Measurements from ENCODE around the gene ST6GALNAC1. TPM values are rescaled to one million over a fixed set of nuclear protein-coding genes. Genes with fewer than 3 reads are reported as not detected.

The ST6GALNAC1 gene
- total and polyA plus RNA-seq, 2 of the 4 experiments (the other 2 are of a cell fraction), result not detected

DNA sequence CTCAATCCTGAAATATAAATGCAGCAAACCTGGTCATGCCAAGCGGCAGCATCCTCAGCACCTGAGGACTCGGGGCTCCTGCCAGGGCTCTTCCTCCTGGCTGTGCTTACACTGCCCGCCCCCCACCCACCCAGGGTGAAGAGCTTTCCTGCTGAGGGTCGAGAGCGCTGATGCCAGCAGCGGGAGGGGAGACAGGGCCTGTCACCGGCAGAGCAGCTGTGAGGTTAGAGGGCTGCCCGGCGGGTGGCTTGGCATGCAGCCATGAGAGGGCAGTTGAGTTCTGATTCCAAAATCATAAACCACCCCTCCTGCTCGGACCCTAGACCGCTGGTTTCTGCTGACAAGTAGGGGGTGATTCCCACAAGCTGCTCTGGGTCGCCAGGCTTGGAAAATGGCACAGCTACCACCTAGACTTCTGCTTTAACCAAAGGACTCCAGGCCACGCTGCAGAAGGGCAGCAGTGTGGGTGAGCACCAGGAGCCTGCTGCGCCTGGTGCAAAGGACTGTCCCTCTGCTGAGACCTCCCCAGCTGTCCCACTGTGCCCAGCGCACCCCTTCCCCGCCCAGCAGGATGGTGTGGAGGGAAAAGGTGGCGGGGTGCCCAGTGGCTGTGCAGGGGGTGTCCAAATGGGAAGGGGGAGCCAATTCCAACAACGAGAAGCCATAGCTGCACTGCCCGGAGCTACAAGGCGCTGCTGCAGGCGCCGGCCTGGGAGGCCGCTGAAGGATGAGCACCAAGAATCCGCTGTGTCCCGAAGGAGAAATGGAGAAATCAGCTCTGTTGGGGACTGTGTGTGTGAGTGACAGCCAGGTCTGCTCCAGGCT, 40.6 kb upstream of the ST6GALNAC1 start:
- H3K9ac ChIP-seq (ENCODE audit: low read depth, low read length), result no peak overlapping the region
- intact Hi-C loops (cut with micrococcal nuclease), result loop anchor here (10.0 kb wide), 1 partner anchor 1921 kb away; no protein-coding TSS in a partner anchor
- H3K4me2 ChIP-seq (ENCODE audit: low read depth, low read length), result no peak overlapping the region

More for the DNA sequence above, 40.6 kb upstream of the ST6GALNAC1 start:
- WGBS, 2 experiments (ENCODE audit: extremely low coverage in 2 of 2, insufficient read length in 1 of 2), result no CpG with 5 or more reads among the region's 25 CpGs
- no peak for ATAC-seq (ENCODE audit: low read depth)
- H2AFZ ChIP-seq (replicated peaks; ENCODE audit: low read length, poor library complexity), result no peak overlapping the region
- in situ Hi-C loops (cut with MboI; ENCODE audit: low sequenced_read_pairs), result no loop called here
- peak overlapping the region; percentile 9 for H2AK9ac ChIP-seq (replicated peaks; ENCODE audit: low read depth, low read length, poor library complexity)
- no peak overlapping the region for H2BK5ac ChIP-seq (ENCODE audit: low read depth, low read length, poor library complexity, severe bottlenecking)
- no peak overlapping the region for H3K4ac ChIP-seq (ENCODE audit: low read depth, low read length)
- no peak overlapping the region for H4K5ac ChIP-seq (ENCODE audit: low read depth, low read length)
- no peak overlapping the region for H2AK5ac ChIP-seq (ENCODE audit: low read depth, low read length)
- H3K9me3 ChIP-seq (ENCODE audit: control insufficient read depth, insufficient read depth, low read length), result no peaks in the 10 kb centered on the region
- H3K18ac ChIP-seq (ENCODE audit: low read depth, low read length), result no peak overlapping the region
- DNase-seq, result no peak
- dilution Hi-C loops (cut with HindIII; ENCODE audit: low sequenced_read_pairs, unreplicated experiment), result no loop called here
- H3K4me1 ChIP-seq (ENCODE audit: control insufficient read depth, insufficient read depth, low read length), result peaks cover 22% of the 10 kb centered on the region
- peaks cover 5 to 68% of the 10 kb centered on the region in 2 experiments; a peak in 3 of 4 replicates for H3K79me1 ChIP-seq (ENCODE audit: low read depth in 1 of 2, low read length in 2 of 2)
- no peaks in the 10 kb centered on the region for H3K27me3 ChIP-seq (ENCODE audit: control insufficient read depth, insufficient read depth, low read length)
- peaks cover 6% of the 10 kb centered on the region for H3K9me1 ChIP-seq (ENCODE audit: insufficient read depth, low read length)
- no peak overlapping the region for H4K8ac ChIP-seq (ENCODE audit: low read depth in 2 of 2, low read length in 2 of 2)
- POLR2A ChIA-PET (ENCODE audit: unreplicated experiment), result interaction anchor here (0.5 kb wide), 1 partner anchor 117 kb away, joined by 3 read pairs; no protein-coding TSS in a partner anchor
- no TSS peak for BruUV-seq (replicated peaks)
- no peak overlapping the region for H2BK120ac ChIP-seq (ENCODE audit: low read depth, low read length)
- no peak overlapping the region for H2BK20ac ChIP-seq (ENCODE audit: low read depth, low read length)
- CTCF ChIA-PET, result interaction anchor here (0.6 kb wide), 1 partner anchor 204 kb away, joined by 4 read pairs; no protein-coding TSS in a partner anchor
- no peak overlapping the region for H3K56ac ChIP-seq (ENCODE audit: extremely low read depth, insufficient read depth, low read length)
- H3K14ac ChIP-seq (replicated peaks; ENCODE audit: low read depth, low read length), result no peak overlapping the region
- H4K91ac ChIP-seq (ENCODE audit: insufficient read depth, low read depth, low read length), result no peak overlapping the region
- H4K20me1 ChIP-seq (ENCODE audit: insufficient read depth, low read length), result peaks cover 34% of the 10 kb centered on the region
- H3K23ac ChIP-seq (ENCODE audit: low read depth, low read length), result no peak overlapping the region
- H3K36me3 ChIP-seq (ENCODE audit: control insufficient read depth, insufficient read depth, low read length), result peaks cover 49% of the 10 kb centered on the region
- no peak overlapping the region for H2BK15ac ChIP-seq (ENCODE audit: low read depth, low read length)
- H3K27ac ChIP-seq (ENCODE audit: insufficient read depth, low read length), result no peak overlapping the region
- no peak overlapping the region for H3K4me3 ChIP-seq (ENCODE audit: insufficient read depth, low read depth, low read length)
- TF ChIP-seq, protein P1, sequence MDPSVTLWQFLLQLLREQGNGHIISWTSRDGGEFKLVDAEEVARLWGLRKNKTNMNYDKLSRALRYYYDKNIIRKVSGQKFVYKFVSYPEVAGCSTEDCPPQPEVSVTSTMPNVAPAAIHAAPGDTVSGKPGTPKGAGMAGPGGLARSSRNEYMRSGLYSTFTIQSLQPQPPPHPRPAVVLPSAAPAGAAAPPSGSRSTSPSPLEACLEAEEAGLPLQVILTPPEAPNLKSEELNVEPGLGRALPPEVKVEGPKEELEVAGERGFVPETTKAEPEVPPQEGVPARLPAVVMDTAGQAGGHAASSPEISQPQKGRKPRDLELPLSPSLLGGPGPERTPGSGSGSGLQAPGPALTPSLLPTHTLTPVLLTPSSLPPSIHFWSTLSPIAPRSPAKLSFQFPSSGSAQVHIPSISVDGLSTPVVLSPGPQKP (IDR thresholded peaks at IDR 0.05; ENCODE audit: borderline replicate concordance, low read depth, low read length), result no peak
- no peak for TF ChIP-seq FOS (IDR thresholded peaks at IDR 0.05; ENCODE audit: low read depth, low read length)
- no peak for TF ChIP-seq MAFK (IDR thresholded peaks at IDR 0.05; ENCODE audit: low read depth, low read length)
- no peak for TF ChIP-seq MAZ (IDR thresholded peaks at IDR 0.05; ENCODE audit: borderline replicate concordance, low read depth, low read length)
- no peak for TF ChIP-seq MXI1 (IDR thresholded peaks at IDR 0.05; ENCODE audit: borderline replicate concordance, low read depth, low read length)
- TF ChIP-seq, protein P2, sequence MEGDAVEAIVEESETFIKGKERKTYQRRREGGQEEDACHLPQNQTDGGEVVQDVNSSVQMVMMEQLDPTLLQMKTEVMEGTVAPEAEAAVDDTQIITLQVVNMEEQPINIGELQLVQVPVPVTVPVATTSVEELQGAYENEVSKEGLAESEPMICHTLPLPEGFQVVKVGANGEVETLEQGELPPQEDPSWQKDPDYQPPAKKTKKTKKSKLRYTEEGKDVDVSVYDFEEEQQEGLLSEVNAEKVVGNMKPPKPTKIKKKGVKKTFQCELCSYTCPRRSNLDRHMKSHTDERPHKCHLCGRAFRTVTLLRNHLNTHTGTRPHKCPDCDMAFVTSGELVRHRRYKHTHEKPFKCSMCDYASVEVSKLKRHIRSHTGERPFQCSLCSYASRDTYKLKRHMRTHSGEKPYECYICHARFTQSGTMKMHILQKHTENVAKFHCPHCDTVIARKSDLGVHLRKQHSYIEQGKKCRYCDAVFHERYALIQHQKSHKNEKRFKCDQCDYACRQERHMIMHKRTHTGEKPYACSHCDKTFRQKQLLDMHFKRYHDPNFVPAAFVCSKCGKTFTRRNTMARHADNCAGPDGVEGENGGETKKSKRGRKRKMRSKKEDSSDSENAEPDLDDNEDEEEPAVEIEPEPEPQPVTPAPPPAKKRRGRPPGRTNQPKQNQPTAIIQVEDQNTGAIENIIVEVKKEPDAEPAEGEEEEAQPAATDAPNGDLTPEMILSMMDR (conservative IDR thresholded peaks at IDR 0.05; ENCODE audit: low read depth, low read length), result no peak
- TF ChIP-seq POLR2A (IDR thresholded peaks at IDR 0.05; ENCODE audit: low read depth, low read length), result no peak
- no peak for TF ChIP-seq RCOR1 (IDR thresholded peaks at IDR 0.05; ENCODE audit: insufficient replicate concordance, low read length)
